ENCODE results near the gene CRYBB3.

- TF ChIP-seq CTCF (conservative IDR thresholded peaks at IDR 0.05 in 1 of 2, IDR thresholded peaks at IDR 0.05 in 1 of 2; ENCODE audit: extremely low read depth in 1 of 2, insufficient read depth in 1 of 2, low read depth in 1 of 2, low read length in 2 of 2) (no peak), EZH2 (IDR thresholded peaks at IDR 0.05; ENCODE audit: borderline replicate concordance, low read length) (no peak)
Observed at GRCh38 chr22:25199731-25200520, at the start of gene CRYBB3.
